HCT116 (cell line): ENCODE data around the gene OBSL1.

Experiments used
- CTCF ChIP-seq, 3 experiments: fragments of 200-600 bp in 1 of 3; sonication (generic) in 1 of 3; IDR thresholded peaks in 2 of 3; conservative IDR thresholded peaks in 1 of 3; 2 replicates each; pipeline ENCODE4 v1.5.1; 2012 to 2017; ENCODE audit warnings: low read depth in 2 of 3, low read length in 2 of 3, antibody characterized with exemption in 1 of 3, borderline replicate concordance in 1 of 3, control low read depth in 1 of 3, mild to moderate bottlenecking in 1 of 3, mixed read lengths in 1 of 3, mixed run types in 1 of 3, moderate library complexity in 1 of 3; ENCODE audit not compliant: insufficient read depth in 1 of 3
- JUND ChIP-seq: IDR thresholded peaks from 2 replicates; pipeline ENCODE4 v1.6.1; 2012
- POLR2AphosphoS5 ChIP-seq: IDR thresholded peaks from 2 replicates; pipeline ENCODE4 v1.6.1; 2011; ENCODE audit warnings: mild to moderate bottlenecking, low read depth, low read length, moderate library complexity
- TCF7L2 ChIP-seq: IDR thresholded peaks from 2 replicates; pipeline ENCODE4 v1.7.0; 2011; ENCODE audit warnings: borderline replicate concordance, inconsistent platforms; ENCODE audit not compliant: insufficient read depth, insufficient read length; ENCODE audit errors: extremely low read depth

GRCh38 chr2:219543596-219544358, 27.6 kb downstream of the OBSL1 start, which contains the start of the genes CHPF and TMEM198:
- TF ChIP-seq CTCF (IDR thresholded peaks at IDR 0.05 in 2 of 3, conservative IDR thresholded peaks at IDR 0.05 in 1 of 3; ENCODE audit: borderline replicate concordance in 1 of 3, insufficient read depth in 1 of 3, low read depth in 2 of 3, low read length in 2 of 3) (no peak), JUND (no peak), POLR2AphosphoS5 (peak; percentile 92), TCF7L2 (peak; percentile 31)
